PC-9 (cell line): ENCODE data around the gene NPTN. TPM values are rescaled to one million over a fixed set of nuclear protein-coding genes. Genes with fewer than 3 reads are reported as not detected.

Source experiments
- BruUV-seq: library from RNA; stranded (reverse); fragments of 400-500 nt; replicated peaks from 2 replicates; lab custom pipeline; 2021; lab: Mats Ljungman, UMichigan
- CTCF ChIA-PET: fragments of 300-600 bp; sonication (Branson Sonifier 250); formaldehyde crosslinking; loops from one replicate; lab custom pipeline; 2022; ENCODE audit warnings: antibody characterized with exemption; lab: Charles Lee
- POLR2A ChIA-PET: fragments of 300-600 bp; sonication (Branson Sonifier 250); formaldehyde crosslinking; loops from one replicate; lab custom pipeline; 2022; ENCODE audit warnings: antibody characterized with exemption; ENCODE audit not compliant: unreplicated experiment; lab: Charles Lee
- DNase-seq, 2 experiments: peaks; one replicate each; pipeline versions ENCODE4 v3.0.0 to v3.0.0-alpha.2; 2015 to 2022; ENCODE audit warnings: mixed read lengths in 1 of 2
- H2AFZ ChIP-seq: fragments of 200-600 bp; sonication (generic); 2 replicates; pipeline ENCODE4 v1.8.1; 2017; ENCODE audit warnings: antibody characterized with exemption
- H3F3A ChIP-seq: fragments of 200-600 bp; sonication (generic); 2 replicates; pipeline ENCODE4 v1.8.1; 2017; ENCODE audit warnings: antibody characterized with exemption, mild to moderate bottlenecking, low read depth; ENCODE audit not compliant: insufficient read depth
- H3K27ac ChIP-seq: fragments of 200-600 bp; sonication (generic); 2 replicates; pipeline ENCODE4 v1.6.1; 2016; ENCODE audit warnings: mixed run types
- H3K27me3 ChIP-seq: fragments of 200-600 bp; sonication (generic); 2 replicates; pipeline ENCODE4 v1.6.1; 2016; ENCODE audit warnings: low read depth, mixed run types; ENCODE audit not compliant: insufficient read depth
- H3K36me3 ChIP-seq: fragments of 200-600 bp; sonication (generic); 2 replicates; pipeline ENCODE4 v1.6.1; 2016; ENCODE audit warnings: low read depth, mixed run types
- H3K4me1 ChIP-seq: fragments of 200-600 bp; sonication (generic); replicated peaks from 2 replicates; pipeline ENCODE4 v1.6.1; 2016; ENCODE audit warnings: mixed run types; ENCODE audit not compliant: insufficient read depth
- H3K4me2 ChIP-seq: fragments of 200-600 bp; sonication (generic); 2 replicates; pipeline ENCODE4 v1.6.1; 2017; ENCODE audit warnings: mixed run types
- H3K4me3 ChIP-seq: fragments of 200-600 bp; sonication (generic); 2 replicates; pipeline ENCODE4 v1.6.1; 2016; ENCODE audit warnings: mixed run types
- H3K79me2 ChIP-seq: fragments of 200-600 bp; sonication (generic); 2 replicates; pipeline ENCODE4 v1.6.1; 2017; ENCODE audit warnings: low read depth, mixed run types
- H3K9me2 ChIP-seq: fragments of 200-600 bp; sonication (generic); 2 replicates; pipeline ENCODE4 v1.8.1; 2017; ENCODE audit warnings: mild to moderate bottlenecking; ENCODE audit not compliant: insufficient read depth
- H3K9me3 ChIP-seq: fragments of 200-600 bp; sonication (generic); 2 replicates; pipeline ENCODE4 v1.8.1; 2016; ENCODE audit warnings: low read depth; ENCODE audit not compliant: insufficient read depth
- H4K20me1 ChIP-seq: fragments of 200-600 bp; sonication (generic); 2 replicates; pipeline ENCODE4 v1.8.1; 2017; ENCODE audit not compliant: insufficient read depth
- EZH2 ChIP-seq: fragments of 200-600 bp; sonication (generic); IDR thresholded peaks from 2 replicates; pipeline ENCODE4 v1.8.0; 2017; ENCODE audit warnings: antibody characterized with exemption, low read depth
- intact Hi-C: fragments of 100-400 bp; cut with micrococcal nuclease; formaldehyde crosslinking; loops from one replicate; pipeline ENCODE4 v1.10.0; 2022; ENCODE audit not compliant: unreplicated experiment
- total RNA-seq: library from RNA; stranded (reverse); gene quantifications from 2 replicates; pipeline ENCODE4 v1.2.3, GENCODE V29; 2021
- TF ChIP-seq, protein P1 (sequence below): fragments of 200-600 bp; sonication (generic); conservative IDR thresholded peaks from 2 replicates; pipeline ENCODE4 v1.6.1; 2017; ENCODE audit warnings: mixed run types, antibody characterized with exemption, mild to moderate bottlenecking, moderate library complexity

NPTN gene
- total RNA-seq, 1 experiment from 2014 or later, result 101 TPM

GRCh38 chr15:73679964-73680363, 46.8 kb upstream of the NPTN start:
- ChIA-PET CTCF (no interaction called here), POLR2A (no interaction called here)
- Histone ChIP-seq H2AFZ (no peak overlapping the region), H4K20me1 (no peaks in the 10 kb centered on the region), H3K9me2 (no peaks in the 10 kb centered on the region; the same call in 1 of the 2 replicates), H3K27ac (no peak overlapping the region), H3K4me1 (0 out of 2 replicates have a peak, but pooled peaks cover 8% of the 10 kb centered on the region), H3K4me2 (no peak overlapping the region), H3K4me3 (no peak overlapping the region), H3F3A (peaks cover 16% of the 10 kb centered on the region; the same call in 1 of the 2 replicates), H3K9me3 (no peaks in the 10 kb centered on the region), H3K36me3 (no peaks in the 10 kb centered on the region), H3K27me3 (no peaks in the 10 kb centered on the region), H3K79me2 (peaks cover 4% of the 10 kb centered on the region; the same call in 1 of the 2 replicates)
- TF ChIP-seq, protein P1, sequence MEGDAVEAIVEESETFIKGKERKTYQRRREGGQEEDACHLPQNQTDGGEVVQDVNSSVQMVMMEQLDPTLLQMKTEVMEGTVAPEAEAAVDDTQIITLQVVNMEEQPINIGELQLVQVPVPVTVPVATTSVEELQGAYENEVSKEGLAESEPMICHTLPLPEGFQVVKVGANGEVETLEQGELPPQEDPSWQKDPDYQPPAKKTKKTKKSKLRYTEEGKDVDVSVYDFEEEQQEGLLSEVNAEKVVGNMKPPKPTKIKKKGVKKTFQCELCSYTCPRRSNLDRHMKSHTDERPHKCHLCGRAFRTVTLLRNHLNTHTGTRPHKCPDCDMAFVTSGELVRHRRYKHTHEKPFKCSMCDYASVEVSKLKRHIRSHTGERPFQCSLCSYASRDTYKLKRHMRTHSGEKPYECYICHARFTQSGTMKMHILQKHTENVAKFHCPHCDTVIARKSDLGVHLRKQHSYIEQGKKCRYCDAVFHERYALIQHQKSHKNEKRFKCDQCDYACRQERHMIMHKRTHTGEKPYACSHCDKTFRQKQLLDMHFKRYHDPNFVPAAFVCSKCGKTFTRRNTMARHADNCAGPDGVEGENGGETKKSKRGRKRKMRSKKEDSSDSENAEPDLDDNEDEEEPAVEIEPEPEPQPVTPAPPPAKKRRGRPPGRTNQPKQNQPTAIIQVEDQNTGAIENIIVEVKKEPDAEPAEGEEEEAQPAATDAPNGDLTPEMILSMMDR, result no peak
- TF ChIP-seq EZH2, result no peak
- no TSS peak for BruUV-seq
- intact Hi-C loops, result loop anchor here (5.0 kb wide), 1 partner anchor 43 kb away; no protein-coding TSS in a partner anchor
- DNase-seq, result no peak

- ChIA-PET POLR2A (no interaction called here), CTCF (no interaction called here)
- peaks cover 16% of the 10 kb centered on the region; the same call in 1 of the 2 replicates for H3F3A ChIP-seq
- no TSS peak for BruUV-seq
- no peaks in the 10 kb centered on the region for H3K9me3 ChIP-seq
- no peak overlapping the region for H2AFZ ChIP-seq
- H3K79me2 ChIP-seq, result no peaks in the 10 kb centered on the region
- no peaks in the 10 kb centered on the region for H3K36me3 ChIP-seq
- H3K4me2 ChIP-seq, result no peak overlapping the region
- H3K9me2 ChIP-seq, result no peaks in the 10 kb centered on the region; the same call in 1 of the 2 replicates
- H3K27me3 ChIP-seq, result no peaks in the 10 kb centered on the region
- no peaks in the 10 kb centered on the region for H4K20me1 ChIP-seq
- no peak for DNase-seq
- H3K4me3 ChIP-seq, result no peak overlapping the region
- intact Hi-C loops, result no loop called here
- no peak for TF ChIP-seq EZH2
- TF ChIP-seq, protein P1, result no peak
- 0 out of 2 replicates have a peak, but pooled peaks cover 8% of the 10 kb centered on the region for H3K4me1 ChIP-seq
- no peak overlapping the region for H3K27ac ChIP-seq
Observed at GRCh38 chr15:73679180-73679579, 46.0 kb upstream of the NPTN start.

GRCh38 chr15:73678498-73678897, 45.3 kb upstream of the NPTN start:
- ChIA-PET CTCF (no interaction called here), POLR2A (no interaction called here)
- DNase-seq, result no peak

More at GRCh38 chr15:73678498-73678897, 45.3 kb upstream of the NPTN start:
- no TSS peak for BruUV-seq
- Histone ChIP-seq H3K9me2 (no peaks in the 10 kb centered on the region; the same call in 1 of the 2 replicates), H3K4me3 (no peak overlapping the region), H3K27ac (no peak overlapping the region), H3K4me2 (no peak overlapping the region), H3K9me3 (no peaks in the 10 kb centered on the region), H3K27me3 (no peaks in the 10 kb centered on the region), H3K4me1 (0 out of 2 replicates have a peak, but pooled peaks cover 4% of the 10 kb centered on the region), H3K36me3 (no peaks in the 10 kb centered on the region), H4K20me1 (no peaks in the 10 kb centered on the region), H2AFZ (no peak overlapping the region), H3F3A (peaks cover 12% of the 10 kb centered on the region; the same call in 1 of the 2 replicates), H3K79me2 (no peaks in the 10 kb centered on the region)
- intact Hi-C loops, result no loop called here
- TF ChIP-seq, protein P1, result no peak
- no peak for TF ChIP-seq EZH2
